Left hindlimb (tissue), 1 donor: ENCODE results near the gene COL15A1.

ENCODE experiments used
- DNase-seq: peaks from one replicate; pipeline ENCODE4 v3.0.0-alpha.2; 2018

The COL15A1 gene

DNA sequence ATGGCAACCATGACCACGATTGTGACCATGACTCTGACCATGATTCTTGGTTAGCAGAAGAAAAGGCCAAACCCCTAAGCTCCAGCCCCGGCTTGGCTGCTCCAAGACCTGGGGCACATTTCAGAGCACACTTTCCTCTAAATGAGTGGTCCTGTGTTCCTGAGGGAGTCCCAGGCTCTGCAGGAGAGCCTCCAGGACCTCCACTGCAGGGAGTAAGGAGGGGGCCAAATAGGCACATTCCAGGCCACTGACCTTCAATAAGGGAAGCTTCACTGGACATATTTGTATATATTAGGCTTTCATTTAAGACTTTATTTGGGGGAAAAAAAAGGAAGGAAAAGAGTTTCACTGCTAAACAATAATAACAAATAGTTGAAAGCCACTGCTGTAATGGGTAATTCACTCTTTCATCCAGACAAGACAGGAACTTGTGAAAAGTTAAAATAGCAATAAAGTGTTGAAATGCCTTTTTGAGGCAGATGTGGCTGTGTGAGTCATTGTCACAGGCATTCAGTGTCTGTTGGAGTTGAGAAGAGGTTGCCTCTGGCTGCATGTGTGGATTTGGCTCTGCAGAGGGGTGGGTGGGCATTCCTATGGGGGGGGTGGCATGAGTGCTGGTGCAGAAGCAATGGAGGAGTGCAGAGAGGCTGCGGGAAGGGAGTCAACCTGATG lies 97.3 kb downstream of the COL15A1 start:
- no peak for DNase-seq

DNA sequence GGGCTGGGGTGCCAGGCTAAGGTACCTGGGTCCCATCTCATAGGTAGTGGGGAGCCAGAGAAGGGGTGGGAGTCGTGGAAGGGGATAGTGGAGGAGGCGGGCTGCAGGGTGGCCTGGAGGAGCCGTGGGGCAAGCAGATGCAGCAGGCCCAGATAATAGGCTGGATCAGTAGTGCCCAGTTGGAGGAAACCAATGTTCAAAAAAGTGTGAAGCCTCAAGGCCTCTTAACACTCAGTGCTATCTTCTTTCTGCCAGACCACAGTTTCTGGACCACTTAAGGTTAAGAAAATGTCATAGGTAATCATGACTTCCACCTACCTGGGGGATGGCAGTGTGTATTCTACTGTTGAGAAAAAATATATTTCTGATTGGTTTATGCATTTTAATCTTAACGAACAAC lies 97.9 kb downstream of the COL15A1 start:
- no peak for DNase-seq

DNA sequence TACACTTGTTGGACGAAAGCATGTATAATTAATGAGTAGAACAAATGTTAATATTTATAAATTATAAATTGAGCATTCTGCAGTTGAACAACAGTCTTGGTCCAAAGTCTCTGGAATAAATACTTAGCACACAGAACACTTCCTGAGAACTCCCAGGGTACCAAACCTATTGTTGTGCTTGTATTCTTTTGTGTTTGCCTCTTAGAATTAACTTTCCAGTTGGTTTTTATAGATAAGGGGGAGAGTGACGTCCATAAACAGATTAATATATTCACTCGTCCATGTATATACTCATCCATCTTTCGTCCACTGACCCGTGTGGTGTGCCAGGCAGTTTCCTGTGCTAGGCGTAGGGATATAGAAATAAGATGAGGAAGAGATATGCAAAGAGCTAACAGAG lies 98.9 kb downstream of the COL15A1 start:
- DNase-seq: no peak

DNA sequence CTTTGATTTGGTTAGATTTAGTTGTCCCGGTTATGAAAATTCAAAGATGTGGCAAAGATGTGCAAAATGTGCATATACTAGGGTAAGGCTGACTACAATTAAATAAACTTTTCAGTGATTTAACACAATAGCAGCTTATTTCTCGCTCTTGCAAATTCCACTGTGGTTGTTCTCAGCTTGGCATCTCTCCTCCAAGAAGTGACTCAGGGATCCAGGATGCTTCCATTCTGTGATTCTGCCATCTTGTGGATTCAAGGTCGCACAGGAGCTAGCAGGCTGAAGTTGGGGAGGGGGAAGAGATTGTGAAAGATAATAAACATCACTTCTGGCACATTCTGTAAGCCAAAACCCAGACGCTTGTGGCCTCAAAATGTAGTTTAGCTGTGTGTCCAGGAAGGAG lies 101.1 kb downstream of the COL15A1 start:
- DNase-seq: no peak

DNA sequence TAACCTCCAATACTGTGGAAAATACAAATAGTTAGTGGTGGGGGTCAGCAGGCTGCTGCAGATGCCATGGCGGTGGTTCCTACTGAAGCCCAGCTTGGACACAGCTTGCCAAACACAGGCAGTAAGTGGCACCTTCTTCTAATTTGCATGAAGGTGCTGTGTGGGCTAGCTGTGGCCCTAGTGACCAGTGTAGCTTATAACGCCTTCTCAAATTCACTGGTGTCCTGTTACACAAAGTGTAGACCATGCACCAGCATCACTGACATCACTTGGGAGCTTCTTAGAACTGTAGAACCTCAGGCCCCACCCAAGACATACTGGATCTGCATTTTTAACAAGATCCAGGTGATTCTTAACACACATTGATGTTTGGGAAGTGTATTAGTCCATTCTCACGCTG lies 102.4 kb downstream of the COL15A1 start:
- no peak for DNase-seq

DNA sequence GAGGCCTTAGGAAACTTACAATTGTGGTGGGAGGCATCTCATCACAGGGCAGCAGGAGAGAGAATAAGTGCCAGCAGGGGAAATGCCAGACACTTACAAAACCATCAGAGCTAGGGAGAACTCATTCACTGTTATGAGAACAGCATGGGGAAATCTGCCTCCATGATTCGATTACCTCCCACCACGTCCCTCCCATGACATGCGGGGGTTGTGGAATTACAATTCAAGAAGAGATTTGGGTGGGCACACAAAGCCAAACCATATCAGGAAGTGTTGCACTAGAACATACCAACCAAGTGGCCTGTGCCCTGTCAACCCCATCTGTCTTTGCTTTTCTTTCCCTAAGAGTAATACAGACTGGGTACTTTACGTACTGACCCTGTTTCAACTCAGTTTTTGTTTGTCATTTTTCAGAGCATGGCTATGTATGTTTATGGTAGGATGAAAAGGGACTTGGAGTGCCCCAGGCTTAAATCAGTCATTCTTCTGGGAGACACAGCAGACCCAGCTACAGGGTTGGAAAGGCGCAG lies 102.9 kb downstream of the COL15A1 start:
- DNase-seq: no peak

DNA sequence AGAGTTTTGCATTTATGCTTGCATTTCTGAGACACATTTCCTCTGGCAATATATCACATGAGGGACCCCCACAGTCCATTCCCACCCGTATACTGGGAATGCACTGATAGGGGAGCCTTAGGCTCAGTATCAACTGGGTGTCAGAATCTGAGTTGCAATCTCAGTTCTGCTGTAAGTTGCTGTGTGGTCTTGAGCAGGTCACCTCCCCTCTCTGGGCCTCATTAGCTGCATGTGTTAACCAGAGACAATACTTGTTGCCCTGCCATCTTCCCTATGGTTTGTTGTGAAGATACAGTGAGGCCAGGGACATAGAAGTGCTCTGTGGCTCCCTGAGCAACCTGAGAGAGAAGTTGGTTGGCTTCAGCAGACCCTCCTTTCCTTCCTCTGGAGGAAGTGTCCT lies 105.5 kb downstream of the COL15A1 start:
- no peak for DNase-seq

DNA sequence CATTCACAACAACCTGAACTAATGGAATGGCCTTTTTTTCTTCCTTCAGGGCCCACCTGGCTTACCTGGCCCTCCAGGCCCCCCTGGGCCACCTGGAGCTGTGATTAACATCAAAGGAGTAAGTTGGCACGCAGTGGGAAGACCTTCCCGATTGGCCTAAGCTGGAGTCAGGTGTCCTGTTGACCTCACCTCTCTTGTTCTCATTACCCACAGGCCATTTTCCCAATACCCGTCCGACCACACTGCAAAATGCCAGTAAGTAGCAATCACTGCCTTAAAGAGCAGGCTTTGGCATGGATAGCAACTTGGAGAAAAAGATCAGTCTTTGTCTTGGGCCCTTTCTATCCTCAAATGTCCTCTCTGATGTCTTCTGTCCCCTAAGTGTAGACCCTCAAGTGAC lies 105.9 kb downstream of the COL15A1 start:
- DNase-seq: no peak

DNA sequence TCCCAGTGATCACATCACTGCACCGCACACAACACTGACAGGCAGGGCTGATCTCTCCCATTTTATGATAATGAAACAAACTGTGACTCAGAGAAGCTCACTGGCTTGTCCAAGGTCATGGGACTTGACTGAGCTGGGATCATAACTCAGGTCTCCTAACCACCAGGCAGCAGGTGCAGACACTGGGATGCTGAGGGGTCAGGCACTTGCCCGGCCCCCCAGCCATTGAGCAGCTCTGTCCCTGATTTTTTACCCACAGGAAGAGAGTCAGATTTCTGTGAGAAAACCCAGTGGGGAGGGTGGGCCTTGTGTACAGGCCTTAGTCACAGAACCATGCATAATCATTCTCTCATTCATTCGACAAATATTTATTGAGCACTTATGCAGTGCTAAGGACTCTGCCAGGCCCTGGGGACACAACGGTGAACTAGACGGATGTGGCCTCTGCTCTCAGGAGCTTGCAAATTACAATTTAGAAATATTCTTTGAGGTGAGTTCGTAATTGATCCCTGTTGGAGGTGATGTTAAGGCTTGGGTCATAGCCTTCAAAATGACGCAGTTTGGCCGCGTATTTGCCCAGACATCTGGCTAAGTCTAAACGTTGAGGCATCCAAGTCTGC lies 106.7 kb downstream of the COL15A1 start:
- no peak for DNase-seq

DNA sequence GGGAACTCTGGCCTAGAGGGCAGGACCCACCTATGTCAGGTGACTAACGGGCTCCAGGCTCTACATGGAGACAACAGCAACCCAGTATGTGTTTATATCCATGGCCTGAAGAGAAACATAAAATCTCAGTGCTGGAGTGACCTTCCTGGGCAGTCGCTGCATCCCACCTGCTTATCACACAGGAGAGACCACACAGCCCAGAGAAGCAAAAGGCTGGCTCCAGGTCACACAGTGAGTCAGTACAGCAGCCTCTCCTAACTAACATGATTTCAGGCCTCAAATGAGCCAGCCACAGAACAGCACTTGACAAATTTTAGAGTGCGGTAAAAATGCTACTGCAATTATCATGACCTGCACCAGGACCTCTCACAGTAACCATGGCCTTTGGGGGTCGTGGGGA lies 107.2 kb downstream of the COL15A1 start:
- no peak for DNase-seq

DNA sequence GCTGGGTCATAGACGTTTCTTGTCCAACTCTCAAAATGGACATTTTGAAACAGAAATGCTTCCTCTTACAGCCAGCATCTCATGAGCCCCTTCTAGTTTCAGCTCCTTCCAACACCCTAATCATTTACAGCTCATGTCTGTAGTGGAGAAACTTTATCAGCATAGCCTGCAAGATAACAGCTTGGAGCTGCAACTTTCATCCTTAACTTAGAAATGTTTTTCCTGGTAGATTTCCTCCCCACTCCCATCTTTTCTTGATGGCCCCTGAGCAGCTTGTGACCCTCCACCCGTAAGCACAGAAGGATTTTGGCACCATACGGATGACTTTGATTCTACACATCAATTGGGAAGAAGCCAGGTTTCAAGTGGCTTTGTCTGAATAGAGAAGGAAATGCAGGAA lies 107.7 kb downstream of the COL15A1 start:
- DNase-seq: no peak

DNA sequence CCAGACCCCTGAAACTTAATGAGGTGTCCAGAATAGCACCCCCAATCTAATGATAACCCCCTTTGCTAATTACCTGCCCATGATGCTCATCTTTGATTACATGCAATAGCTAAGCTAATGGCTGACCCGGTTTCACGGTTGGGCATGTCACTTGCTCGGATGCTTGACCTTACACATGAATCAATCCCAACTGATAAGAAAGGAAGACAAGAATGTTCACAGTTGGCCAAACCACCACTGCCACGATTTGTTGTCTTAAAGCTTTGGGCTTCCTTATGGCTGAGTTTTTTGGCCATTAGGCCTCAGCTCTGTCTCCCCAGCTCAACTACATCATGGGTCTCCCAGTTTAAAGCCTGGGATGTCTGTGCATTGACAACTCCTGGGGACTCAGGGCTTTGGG lies 108.1 kb downstream of the COL15A1 start:
- DNase-seq: no peak

DNA sequence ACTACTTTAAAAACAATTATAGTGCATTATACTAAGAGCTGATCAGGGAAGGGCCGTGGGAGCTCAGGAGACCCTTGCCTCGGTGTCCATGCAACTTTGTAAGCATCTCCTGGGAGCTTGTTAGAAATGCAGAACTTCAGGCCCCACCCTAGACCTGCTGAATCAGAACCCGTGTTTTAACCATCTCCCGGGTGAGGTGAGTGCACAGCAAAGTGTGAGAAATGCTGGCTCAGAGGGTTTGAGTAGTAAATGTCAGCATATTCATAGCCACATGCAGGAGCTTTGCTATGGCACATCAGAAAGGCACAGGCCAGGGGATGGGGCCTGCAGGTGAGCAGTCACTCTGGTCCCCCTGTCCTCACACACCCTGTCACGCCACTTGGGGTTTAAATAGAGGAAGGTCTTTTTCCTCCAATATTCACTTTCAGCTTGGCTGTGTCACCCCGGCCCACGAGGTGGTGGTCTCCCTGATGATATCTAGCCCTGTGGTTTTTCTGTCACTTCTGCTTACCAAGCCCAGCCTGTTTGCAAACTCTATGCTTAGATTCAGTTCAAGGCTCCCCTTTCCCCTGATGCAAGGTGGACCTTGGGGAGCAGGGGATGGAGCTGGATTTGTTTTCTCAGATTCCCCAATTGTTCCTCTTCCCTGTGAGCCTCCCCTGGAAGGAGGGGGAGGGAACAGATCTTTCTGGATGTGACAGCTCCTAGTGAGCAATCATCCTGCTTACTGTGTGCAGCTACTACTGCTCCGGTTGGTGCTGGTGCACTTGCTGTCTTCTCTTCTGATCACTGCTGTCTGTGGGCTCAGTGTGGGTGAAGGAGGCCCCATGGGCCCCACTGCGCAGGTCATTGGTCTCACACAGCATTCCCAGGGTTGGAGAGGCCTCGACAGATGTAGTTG lies 109.4 kb downstream of the COL15A1 start:
- DNase-seq: no peak

DNA sequence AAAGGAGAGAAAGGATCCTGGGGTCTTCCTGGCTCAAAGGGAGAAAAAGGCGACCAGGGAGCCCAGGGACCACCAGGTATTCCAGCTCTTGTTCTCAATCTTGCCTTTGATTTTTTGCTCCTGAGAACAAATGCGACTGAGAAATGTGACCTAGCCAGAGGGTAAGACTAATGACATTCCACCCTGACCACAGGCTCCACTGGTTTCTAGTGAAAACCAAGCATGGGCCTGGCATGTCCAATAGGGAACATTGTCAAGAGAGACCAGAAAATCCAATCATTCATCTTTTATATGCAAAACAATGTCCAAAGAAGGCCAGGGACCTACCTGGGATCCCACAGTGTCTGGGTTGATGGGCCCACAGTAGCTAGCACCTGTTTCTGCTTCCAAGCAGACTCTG lies 110.9 kb downstream of the COL15A1 start:
- DNase-seq: no peak

DNA sequence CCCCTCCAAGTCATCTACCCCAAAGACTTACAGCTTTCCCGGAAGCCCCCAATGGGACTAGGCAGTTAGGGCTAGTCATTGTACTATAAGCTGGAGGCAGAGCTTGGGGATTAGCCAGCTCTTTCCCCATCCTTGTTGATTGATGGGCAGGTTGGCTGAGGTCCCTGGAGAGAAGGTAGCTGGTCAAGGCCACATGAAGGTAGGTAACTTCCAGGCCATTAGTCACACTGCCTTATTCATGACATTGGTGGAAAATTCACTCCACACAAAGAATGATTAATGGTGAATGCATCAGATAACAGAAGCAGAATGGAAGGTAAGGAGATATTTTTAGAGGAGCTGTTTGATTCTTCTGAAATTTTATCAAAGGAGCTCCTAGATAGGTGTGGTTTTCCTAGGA lies 111.7 kb downstream of the COL15A1 start:
- no peak for DNase-seq

DNA sequence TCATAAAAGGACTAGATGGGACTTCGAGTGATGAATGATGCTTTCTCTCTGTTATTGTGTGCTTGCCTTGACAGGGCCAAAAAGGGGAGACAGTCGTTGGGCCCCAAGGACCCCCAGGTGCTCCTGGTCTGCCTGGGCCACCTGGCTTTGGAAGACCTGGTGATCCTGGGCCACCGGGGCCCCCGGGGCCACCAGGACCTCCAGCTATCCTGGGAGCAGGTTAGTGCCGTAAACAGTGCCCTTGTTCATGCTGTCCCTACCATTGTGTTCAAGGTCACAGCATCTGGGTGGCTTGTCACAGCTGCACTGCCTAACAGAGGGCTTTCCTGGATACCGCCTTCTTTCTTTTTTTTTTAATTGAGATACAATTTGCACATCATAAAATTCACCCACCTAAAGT lies 112.5 kb downstream of the COL15A1 start:
- no peak for DNase-seq

DNA sequence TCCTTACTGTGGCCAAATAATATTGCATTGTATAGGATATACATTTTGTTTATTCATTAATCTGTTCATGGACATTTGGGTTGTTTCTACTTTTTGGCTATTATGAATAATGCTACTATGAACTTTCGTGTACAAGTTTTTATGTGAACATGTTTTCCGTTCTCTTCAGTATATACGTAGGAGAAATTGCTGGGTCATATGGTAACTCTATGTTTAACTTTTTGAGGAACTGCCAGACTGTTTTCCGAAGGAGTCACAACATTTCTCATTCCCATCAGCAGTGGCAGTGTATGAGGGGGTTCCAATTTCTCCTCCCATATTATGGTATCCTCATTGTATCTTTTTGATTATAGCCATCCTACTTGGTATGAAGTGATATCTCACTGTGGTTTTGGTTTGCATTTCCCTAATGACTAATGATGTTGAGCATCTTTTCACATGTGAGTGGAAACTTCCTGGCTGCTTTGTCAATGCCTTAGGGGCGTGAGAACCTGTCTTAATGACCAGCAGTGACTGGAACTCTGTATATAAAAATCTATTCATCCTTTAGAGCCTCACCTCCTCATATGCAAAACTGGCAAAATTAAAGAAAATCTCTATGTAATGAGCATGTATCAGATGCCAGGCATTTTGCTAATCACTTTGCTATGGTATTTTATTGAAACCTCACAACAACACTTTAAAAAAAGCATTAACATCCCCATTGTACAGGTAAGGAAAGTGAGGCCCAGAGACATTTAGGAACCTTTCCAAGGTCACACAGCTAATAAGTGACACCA lies 113.4 kb downstream of the COL15A1 start:
- no peak for DNase-seq

DNA sequence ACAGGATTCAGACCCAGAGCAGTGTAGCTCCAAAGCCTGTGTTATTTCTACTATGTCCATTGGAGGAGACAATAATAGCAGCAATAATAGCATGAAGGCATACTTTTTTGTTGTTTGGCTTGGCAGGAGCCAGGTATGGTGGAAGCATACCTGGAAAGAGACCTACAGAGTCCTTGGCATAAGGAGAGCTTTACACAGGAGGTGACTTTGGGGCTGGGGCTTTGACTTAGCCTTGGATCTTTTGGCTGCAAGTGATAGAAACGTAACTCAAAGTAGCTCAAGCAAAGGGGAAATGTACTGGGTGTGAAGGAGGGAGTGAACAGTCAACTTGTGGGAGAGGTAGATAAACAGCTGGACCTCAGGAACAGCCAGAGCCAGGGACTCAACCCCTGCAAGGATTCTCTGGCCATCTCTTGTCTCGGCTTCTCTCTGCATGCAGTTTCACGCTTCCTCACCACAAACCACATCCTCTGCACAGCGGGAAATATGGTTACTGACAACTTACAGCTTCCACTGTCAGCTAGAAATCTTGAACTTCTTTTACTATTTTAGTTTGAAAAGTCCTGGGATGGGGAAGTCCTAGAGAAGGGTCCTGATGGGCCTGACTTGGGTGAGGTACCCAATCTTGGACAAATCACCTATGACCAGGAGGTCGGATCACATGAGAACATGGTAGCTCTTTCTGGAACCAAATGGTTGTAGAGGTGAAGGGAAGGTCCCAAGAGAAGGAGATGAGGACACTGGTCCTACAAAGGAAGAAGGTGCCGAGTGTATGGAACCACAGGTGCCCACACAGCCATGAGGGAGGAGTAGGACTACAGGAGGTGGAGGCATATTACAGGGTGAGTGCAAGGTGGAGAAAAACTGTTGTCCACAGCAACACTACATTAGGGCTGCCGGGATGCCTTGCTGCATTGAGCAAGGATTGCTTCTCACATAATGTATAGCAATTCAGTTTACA lies 114.2 kb downstream of the COL15A1 start:
- peak; percentile 52 for DNase-seq

DNA sequence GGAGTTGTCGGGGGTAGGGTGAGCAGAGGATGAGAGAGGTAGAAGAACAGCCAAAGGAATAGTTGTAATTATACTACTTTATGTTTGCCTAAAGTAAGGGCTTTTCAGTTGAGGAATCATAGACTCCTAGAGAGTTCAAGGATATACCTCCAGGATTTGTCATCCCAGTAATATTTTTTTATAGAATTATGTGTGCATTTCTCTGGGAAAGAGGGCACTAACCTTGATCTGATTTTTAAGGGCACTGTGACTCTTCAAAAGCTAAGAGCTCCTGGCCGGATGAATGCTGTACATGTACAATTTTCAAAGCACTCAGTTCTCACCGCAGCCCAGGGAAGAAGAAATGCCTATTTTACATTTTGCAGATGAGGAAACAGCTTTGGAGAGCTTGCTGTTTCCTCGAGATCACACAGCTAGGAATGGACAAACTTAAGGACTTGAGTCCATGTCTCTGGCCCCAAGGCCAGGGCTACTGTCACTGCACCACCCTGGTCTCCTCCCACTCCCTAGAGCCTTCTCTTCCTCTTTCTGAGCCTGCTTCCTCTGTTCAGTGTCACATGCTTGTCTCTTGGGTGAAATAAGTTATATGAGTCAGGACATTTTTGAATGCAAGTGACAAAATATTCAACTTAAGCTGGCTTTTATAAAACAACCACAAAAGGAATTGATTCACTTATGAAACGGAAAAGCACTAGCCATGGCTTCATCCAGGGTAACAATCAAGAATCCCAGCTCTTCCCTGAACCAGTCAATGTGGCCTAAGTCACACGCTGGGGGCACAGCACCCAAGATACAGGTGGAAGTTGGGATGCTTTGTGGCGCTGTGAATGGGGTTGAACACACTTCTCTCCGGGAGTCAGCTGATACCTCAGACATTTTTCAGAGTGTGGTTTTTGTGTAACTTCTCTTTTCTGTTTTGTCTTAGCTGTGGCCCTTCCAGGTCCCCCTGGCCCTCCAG lies 115.5 kb downstream of the COL15A1 start:
- DNase-seq: no peak

DNA sequence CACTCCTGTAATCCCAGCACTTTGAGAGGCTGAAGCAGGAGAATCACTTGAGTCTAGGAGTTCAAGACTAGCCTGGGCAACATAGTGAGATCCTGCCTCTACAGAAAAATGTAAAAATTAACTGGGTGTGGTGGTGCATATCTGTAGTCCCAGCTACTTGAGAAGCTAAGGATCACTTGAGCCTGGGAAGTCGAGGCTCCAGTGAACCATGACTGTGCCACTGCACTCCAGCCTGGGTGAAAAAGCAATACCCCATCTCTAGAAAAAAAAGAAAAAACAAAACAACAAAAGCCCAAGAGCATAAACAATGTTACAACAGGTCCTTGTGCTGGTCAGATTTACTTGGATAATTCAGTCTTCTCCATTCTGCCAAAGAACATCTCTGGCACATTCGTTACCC lies 116.9 kb downstream of the COL15A1 start:
- no peak for DNase-seq

DNA sequence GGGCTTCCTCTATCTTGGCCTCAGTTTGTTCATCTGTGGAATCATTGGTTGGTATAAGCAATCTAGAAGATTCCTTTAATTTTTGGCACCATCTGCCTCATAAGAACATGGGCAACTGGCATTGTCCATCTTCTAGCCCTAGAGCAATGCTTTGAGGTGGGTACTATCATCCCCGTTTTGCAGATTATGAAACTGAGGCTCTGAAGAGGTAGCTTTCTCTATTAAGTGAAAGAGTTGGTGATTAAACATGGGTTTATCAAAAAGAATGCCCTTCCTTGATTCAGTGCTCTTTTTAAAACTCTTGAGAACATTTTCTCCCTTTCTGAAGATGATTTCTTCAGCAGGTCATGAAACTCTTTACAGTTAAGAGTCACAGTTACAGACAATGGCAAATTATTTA lies 118.8 kb downstream of the COL15A1 start:
- no peak for DNase-seq
